GM12801 (cell line): ENCODE measurements around the gene NOCT.

Source experiments
- TF ChIP-seq, protein P1 (sequence below): IDR thresholded peaks from one replicate; pipeline ENCODE4 v1.5.1; 2011; ENCODE audit warnings: control low read depth; ENCODE audit not compliant: insufficient read length; ENCODE audit errors: extremely low read depth

Gene NOCT, protein sequence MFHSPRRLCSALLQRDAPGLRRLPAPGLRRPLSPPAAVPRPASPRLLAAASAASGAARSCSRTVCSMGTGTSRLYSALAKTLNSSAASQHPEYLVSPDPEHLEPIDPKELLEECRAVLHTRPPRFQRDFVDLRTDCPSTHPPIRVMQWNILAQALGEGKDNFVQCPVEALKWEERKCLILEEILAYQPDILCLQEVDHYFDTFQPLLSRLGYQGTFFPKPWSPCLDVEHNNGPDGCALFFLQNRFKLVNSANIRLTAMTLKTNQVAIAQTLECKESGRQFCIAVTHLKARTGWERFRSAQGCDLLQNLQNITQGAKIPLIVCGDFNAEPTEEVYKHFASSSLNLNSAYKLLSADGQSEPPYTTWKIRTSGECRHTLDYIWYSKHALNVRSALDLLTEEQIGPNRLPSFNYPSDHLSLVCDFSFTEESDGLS

DNA sequence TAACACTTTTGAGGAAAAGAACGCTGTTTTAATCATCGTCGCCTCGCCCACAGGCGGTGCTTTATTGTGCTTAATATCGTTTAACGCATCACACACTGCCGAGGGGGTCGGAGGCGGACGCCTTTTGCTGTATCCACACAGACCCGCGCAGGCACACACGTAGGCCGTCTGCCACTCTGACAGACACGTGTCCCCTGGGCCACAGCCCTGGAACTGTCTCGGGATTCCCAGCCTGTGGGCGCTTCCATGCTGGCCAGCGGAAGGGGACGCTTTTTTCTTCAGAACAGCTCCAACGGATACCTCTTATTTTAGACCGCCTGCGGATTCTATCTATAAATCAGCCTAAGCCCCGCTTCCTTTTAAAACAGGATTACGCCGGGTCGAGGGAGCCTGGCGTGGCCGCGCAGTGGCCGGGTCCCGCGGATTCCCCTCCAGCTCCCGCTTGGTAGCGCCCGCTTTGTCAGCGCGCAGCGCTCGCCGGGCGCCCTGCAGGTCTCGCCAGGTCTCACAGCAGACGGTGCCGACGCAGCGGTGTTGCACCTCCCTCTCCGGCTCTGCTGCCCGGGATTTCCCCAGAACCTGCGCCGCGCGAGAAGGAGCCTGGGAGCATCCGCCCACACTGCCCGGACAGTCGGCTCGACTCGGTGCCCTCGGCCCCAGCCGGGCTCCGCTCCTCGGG lies at the start of gene NOCT:
Gene NOCT, plus strand, starts transcription at position 513 of the 679 bp plus-strand sequence. CDS start 201 bp downstream, outside the sequence.
- TF ChIP-seq, protein P1, sequence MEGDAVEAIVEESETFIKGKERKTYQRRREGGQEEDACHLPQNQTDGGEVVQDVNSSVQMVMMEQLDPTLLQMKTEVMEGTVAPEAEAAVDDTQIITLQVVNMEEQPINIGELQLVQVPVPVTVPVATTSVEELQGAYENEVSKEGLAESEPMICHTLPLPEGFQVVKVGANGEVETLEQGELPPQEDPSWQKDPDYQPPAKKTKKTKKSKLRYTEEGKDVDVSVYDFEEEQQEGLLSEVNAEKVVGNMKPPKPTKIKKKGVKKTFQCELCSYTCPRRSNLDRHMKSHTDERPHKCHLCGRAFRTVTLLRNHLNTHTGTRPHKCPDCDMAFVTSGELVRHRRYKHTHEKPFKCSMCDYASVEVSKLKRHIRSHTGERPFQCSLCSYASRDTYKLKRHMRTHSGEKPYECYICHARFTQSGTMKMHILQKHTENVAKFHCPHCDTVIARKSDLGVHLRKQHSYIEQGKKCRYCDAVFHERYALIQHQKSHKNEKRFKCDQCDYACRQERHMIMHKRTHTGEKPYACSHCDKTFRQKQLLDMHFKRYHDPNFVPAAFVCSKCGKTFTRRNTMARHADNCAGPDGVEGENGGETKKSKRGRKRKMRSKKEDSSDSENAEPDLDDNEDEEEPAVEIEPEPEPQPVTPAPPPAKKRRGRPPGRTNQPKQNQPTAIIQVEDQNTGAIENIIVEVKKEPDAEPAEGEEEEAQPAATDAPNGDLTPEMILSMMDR, result no peak

GRCh38 chr4:138967313-138967712 lies 48.3 kb upstream of the NOCT start:
- TF ChIP-seq, protein P1, result no peak

DNA sequence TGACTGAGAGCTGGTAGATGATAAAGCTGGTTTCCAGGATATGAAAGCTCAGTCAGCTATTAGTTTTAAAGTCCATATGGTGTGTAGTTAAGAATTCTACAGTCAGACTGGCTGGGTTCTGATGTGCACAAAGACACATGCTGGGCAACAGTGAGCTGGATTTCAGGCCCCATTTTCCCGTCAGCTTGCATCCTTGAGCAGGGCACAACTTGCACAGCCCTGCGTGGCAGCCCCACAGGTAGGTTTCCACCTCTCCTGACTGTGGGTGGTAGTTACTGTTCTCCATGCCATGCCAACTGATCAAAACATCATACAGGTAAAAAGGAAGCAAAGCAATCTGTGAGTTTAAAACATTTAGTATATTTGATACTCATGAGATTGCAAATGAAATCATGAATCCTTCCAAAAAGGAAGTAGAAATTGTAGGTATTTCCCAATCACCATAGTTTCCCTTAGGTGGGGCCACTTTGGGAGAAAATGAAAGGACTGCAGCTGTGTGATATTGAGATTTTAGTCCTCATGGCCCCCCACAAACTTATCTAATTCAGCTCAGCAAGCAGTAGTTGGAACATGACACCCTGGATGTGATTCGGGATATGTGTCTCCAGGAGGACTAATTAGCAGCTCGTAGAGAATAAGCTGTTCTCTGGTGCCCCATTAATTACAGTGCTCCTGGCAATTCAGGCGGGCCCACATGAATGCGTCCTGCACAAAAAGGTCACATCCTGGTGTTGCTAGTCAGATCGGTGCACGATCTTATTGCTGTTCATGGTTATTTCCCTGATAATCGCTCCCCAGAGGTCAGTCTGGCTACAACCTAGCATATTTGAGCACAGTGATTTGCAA lies 42.4 kb upstream of the NOCT start:
- TF ChIP-seq, protein P1, result no peak

DNA sequence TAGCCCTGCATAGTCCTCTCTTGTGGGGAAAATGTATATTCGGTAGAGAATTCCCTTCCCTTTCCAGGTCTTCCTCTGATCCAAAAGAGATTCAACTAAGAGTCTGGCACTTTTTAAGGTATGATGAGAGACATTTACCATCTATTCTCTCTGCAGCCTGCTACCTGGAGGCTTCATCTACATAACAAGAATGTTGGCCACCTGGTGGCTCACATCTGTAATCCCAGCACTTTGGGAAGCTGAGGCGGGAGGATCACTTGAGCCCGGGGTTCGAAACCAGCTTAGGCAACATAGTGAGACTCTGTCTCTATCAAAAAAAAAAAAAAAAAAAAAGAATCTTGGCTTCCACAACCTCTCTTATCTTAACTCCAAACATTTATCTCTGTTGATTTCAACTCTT lies 40.4 kb upstream of the NOCT start:
- TF ChIP-seq, protein P1, result no peak

- TF ChIP-seq, protein P1, result no peak
Observed at GRCh38 chr4:138976526-138976925, 39.1 kb upstream of the NOCT start.

- TF ChIP-seq, protein P1, result no peak
Observed at GRCh38 chr4:138977524-138977923, 38.1 kb upstream of the NOCT start.
